GM12874 (cell line): ENCODE data around the gene MFN2.

Experiments
- CTCF ChIP-seq: IDR thresholded peaks from 2 replicates; pipeline ENCODE4 v1.5.1; 2011; ENCODE audit warnings: low read depth, mild to moderate bottlenecking, control low read depth, low read length, moderate library complexity; ENCODE audit not compliant: insufficient read depth

MFN2 gene

GRCh38 chr1:11963622-11964021 lies 16.6 kb upstream of the MFN2 start:
- no peak for TF ChIP-seq CTCF

- TF ChIP-seq CTCF = no peak
These were observed 15.6 kb upstream of the MFN2 start for GRCh38 chr1:11964656-11965055.

GRCh38 chr1:11967028-11967547 lies 13.2 kb upstream of the MFN2 start:
- TF ChIP-seq CTCF = peak; percentile 47; the same call in 1 of the 2 replicates

- no peak for TF ChIP-seq CTCF
These were observed 9.6 kb upstream of the MFN2 start for GRCh38 chr1:11970441-11971185.

- no peak for TF ChIP-seq CTCF
These were observed 2.6 kb upstream of the MFN2 start for GRCh38 chr1:11977625-11978024.

- no peak for TF ChIP-seq CTCF
These were observed 1.9 kb upstream of the MFN2 start for GRCh38 chr1:11978301-11978700.

GRCh38 chr1:11979028-11979850 lies 1.0 kb upstream of the MFN2 start:
- no peak for TF ChIP-seq CTCF
